GM18520 (cell line): ENCODE data around the gene DAND5.
A peak's percentile ranks its signal among the peaks of the same experiment; 100 is the strongest.
"Not testable (repeated sequence)": the region's sequence is repeated elsewhere in the genome, so short reads cannot be mapped to it uniquely, and the experiment has no call there.

Source experiments
- ATAC-seq: cut with Tn5 transposase; IDR thresholded peaks from one replicate; pipeline ENCODE4 v1.9.1; 2021; ENCODE audit not compliant: unreplicated experiment

Gene DAND5

GRCh38 chr19:12965017-12965811, 4.2 kb upstream of the DAND5 start:
- ATAC-seq, result peak; percentile 46

DNA sequence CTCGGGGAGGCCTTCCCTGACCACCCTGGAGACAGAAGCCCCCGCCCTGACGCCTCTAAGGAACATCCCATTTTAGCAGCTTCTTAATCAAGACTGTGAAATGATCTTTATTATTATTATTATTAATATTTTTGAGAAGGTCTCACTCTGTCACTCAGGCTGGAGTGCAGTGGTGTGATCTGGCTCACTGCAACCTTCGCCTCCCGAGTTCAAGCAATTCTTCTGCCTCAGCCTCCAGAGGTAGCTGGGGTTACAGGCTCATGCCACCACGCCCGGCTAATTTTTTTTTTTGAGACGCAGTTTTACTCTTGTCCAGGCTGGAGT, 3.6 kb upstream of the DAND5 start:
- ATAC-seq, result no peak

- ATAC-seq, result no peak
Observed at GRCh38 chr19:12967907-12968306, 1.5 kb upstream of the DAND5 start.

GRCh38 chr19:12970070-12970820, 869 bp downstream of the DAND5 start:
- ATAC-seq, result no peak

- ATAC-seq, result no peak
Observed at GRCh38 chr19:12973236-12973635, 3.9 kb downstream of the DAND5 start.

DNA sequence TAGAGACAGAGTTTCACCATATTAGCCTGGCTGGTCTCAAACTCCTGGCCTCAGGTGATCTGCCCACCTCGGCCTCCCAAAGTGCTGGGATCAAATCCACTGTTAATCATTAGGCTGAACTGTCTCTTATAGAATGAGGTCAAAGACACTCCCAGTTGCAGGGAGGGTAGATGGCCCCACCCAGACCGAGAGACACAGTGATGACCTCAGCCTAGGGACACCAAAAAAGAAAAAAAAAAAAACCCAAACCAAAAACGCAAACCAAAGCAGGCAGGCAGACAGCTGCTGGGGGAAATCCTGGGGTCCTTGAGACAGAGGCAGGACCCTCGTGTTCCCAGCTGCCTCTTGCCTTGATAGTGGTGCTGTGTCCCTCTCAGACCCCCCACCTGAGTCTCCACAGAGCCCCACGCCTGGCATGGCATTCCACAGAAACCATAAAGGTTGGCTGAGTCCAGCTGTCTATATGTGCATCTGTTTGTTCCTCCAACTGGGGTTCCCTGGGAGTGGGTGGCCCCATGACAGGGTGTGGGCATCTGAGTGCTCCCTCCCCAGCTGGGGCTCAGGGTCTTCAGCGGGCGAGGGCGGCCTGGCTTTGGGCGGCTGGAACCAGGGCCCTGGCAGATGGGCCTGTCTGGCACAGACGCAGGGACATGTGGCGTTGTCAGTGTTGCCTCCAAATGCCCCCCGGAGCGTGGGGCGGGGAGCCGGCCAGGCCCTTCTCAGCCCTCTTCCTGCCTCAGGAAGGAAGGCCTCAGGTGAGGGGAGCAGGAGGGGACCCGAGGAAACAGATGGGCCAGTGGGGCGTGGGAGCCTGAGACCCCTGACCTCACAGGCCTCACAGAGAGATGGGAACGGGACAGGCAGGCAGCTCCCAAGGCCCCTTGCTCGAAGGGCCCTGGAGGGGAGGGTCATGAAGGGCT, 5.2 kb downstream of the DAND5 start:
- no peak for ATAC-seq

DNA sequence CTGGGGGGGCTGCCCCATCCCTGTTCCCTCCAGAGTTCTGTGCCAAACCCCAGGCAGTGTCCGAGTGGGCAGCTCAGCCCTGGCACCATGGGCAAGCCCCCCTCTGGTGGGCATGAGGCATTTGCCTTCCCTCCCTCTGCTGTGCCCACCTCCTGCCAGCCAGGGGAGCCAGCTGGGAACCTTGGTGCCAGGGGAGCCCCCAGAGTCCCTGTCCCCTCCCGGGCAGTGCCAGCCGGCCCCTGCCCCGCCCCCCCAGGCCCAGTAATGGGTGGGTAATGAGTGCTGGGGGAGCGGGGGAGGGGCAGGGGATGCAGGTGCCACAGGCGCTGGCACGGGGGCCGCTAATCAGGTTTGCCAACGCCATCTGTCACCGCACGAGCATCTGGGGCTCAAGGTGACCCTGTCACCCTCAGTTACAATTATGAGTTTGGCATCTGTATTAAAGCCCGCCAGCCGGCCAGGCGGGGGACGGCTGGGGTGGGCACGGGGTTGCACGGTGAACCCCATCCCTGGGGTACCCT, 5.9 kb downstream of the DAND5 start:
- ATAC-seq, result no peak

DNA sequence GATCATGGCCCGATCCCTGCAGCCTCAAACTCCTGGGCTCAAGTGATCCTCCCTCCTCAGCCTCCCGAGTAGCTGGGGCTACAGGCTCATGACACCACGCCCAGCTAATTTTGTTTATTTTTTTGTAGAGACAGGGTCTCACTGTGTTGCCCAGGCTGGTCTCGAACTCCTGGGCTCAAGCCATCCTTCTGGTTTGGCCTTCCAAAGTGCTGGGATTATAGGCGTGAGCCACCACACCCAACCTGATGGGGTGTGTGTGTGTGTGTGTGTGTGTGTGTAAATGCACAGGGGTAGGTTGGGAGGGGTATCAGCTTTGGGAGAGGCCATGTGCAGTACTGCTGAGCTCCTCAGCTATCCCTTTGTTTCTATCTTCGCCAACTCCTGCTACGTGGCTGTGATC, 6.7 kb downstream of the DAND5 start:
- not testable (repeated sequence) for ATAC-seq

DNA sequence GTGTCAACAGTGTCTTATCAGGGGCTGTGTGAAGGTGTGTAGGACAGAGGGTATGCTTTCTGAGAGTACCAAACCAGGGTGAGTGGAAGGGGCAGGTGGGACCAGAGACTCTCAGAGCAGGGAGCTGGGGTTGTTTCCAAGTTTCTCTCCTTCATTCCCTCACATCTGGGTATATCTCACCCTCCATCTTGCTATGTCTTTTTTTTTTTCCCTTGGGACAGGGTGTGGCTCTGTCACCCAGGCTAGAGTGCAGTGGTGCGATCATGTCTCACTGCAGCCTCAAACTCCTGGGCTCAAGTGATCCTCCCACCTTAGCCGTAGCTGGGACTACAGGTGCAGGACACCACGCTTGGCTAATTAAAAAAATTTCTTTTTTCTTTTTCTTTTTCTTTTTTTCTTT, 10.6 kb downstream of the DAND5 start:
- ATAC-seq, result no peak

DNA sequence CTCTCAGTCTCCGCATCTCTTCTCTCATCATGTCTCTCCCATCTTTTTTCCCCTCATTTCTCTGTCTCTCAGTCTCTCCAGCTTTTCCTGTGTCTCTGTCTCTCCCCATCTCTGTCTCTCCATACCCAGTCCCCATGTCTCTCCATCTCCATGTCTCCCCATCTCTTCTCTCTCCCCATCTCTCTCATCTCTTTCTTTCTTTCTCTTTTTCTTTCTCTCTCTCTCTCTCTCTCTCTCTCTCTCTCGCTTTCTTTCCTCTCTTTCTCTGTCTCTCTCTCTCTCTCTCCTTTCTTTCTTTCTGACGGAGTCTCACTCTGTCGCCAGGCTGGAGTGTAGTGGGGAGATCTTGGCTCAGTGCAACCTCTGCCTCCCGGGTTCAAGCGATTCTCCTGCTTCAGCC, 13.3 kb downstream of the DAND5 start:
- no peak for ATAC-seq

DNA sequence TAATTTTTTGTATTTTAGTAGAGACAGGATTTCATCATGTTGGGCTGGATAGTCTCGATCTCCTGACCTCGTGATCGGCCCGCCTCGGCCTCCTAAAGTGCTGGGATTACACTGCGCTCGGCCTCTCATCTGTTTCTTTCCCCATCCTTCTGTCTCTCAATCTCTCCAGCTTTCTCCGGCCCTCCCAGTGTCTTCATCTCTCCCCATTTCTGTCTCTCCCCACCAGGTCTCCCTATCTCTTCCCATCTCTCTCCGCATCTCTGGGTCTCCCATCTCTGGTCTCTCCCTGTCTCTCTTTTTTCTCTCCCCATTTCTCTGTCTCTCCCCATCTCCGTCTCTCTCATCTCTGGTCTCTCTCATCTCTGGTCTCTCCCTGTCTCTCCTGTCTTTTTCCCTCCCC, 13.7 kb downstream of the DAND5 start:
- ATAC-seq, result no peak

DNA sequence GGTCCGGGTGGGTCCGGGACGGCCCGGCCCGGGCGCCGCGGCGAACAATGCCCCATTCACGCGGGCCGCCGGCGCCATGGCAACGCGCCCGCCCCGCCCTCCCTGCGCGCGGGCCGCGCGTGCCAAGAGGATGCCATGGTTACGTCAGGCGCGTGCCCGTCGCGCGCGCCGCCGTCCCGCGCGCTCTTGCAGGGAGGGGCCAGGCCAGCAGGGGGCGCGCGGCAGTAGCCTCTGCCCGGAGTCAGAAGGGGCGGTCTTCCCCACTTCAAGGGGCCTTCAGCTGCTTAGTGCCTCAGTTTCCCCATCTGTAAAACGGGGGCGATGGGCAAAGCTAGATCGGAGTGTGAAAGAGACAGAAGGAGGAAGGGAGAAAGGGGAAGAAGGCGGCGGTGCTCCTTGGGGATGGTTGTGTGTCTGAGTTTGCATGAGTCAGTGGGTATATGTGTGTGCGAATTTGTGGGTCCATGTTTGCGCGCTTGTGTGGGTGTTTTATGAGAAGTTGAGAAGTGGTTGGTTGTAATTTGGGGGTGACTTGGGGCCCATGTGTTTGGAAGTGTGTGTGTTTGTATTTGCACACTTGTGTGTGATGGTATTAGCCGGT, 14.3 kb downstream of the DAND5 start:
- ATAC-seq, result peak; percentile 59

DNA sequence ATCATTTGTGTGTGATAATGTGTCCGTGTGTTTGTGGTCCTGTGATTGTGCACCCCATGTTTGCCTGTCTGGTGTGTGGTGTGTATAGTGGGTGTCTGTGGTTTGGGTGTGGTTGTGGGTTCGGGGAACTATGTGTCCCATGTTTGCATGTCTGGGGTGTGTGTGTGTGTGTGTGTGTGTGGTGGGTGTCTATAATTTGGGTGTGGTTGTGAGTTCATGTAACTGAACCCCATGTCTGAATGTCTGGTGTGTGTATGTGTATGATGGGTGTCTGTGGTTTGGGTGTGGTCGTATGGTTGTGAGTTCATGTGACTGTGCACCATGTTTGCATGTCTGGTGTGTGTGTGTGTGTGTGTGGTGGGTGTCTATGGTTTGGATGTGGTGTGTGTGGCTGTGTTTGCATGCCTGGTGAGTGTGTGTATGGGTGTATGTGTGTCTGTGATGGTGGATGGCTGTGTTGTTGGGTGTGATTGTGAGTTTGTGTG, 14.8 kb downstream of the DAND5 start:
- ATAC-seq, result no peak

DNA sequence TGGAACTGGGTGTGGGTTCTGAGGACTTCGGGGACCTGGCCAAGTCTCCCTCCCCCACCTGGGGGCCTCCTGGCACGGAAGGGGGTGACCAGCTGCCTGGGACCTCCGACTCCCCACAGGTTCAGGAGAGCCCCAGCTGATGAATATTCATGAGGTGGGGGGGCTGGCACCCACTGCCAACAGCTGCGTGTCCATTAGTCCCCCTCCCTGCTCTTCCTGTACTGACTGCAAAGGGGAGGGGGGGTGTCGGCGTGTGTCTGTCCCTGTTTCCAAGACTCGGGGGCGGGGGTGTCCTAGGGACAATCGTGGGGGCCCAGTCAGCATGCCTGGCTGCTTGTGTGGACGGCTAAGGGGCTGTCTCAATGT, 15.3 kb downstream of the DAND5 start:
- no peak for ATAC-seq

DNA sequence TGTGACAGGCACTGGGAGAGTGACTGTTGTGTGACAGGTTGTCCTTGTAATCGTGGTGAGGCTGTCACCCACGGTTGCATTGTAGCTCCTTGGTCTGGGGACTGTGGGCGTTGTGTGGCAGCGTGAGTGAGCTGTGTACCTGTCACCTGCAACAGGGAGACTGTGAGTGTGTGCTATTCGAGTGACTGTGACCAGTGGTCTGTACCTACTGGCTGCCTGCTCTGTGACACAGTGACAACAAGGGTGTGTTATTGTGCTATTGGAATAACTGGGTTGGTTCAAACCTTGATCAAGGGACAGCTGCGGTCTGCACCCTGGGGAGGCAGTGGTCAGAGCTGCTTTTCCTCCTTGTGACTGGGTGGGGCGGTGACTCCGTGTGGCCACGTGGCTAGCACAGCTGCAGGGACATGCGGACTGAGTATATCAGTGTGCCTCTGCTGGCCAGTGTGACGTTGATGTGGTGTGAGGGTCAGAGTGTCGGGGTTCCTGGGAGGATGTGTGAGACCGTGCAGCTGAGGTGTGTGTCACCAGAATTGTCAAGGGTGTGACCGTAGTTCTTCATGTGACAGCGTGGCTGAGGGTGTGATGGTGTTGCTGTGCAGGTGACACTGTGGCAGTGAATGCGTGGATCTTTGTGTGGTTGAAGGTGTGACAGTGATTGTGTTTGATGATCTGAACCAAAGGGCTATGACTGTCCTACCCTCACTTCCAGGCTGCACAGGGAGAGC, 15.8 kb downstream of the DAND5 start:
- ATAC-seq, result no peak

- no peak for ATAC-seq
Observed at GRCh38 chr19:12986726-12987125, 17.4 kb downstream of the DAND5 start.

DNA sequence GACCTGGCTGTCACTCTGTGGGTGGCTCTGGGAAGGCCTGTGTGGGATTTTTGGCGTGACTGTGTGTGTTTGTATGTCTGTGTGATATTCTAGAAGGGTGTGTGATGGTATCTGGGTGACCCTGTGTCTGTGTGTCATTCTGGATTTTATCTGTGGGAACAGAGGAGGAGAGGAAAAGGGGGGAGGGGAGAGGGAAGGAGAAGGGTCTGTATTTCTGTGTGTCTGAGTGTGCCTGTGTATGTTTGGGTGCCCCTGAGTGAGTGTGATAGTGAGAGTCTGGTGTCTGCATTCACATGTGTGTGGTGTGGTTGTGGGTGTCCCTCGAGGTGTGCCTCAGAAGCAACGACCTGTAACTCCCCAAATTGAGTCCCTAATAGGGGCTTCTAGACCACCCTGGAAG, 17.8 kb downstream of the DAND5 start:
- no peak for ATAC-seq

- no peak for ATAC-seq
Observed at GRCh38 chr19:12987781-12988180, 18.4 kb downstream of the DAND5 start.

GRCh38 chr19:12990431-12990830, 21.1 kb downstream of the DAND5 start:
- no peak for ATAC-seq

GRCh38 chr19:12990853-12991252, 21.5 kb downstream of the DAND5 start:
- ATAC-seq, result no peak
